Muscle of leg (tissue), 11 donors: ENCODE data around the gene GOLGA3. TPM values are rescaled to one million over a fixed set of nuclear protein-coding genes. Genes with fewer than 3 reads are reported as not detected.
"Not testable (repeated sequence)": the region's sequence is repeated elsewhere in the genome, so short reads cannot be mapped to it uniquely, and the experiment has no call there.

Source experiments
- DNase-seq: peaks from one replicate; pipeline ENCODE4 v3.0.0; 2013
- H3K27ac ChIP-seq: one replicate; pipeline ENCODE4 v1.5.1; 2013; ENCODE audit warnings: mild to moderate bottlenecking, low read length, control low read depth
- H3K27me3 ChIP-seq: one replicate; pipeline ENCODE4 v1.6.1; 2013; ENCODE audit warnings: low read length; ENCODE audit not compliant: control insufficient read depth, insufficient read depth
- H3K36me3 ChIP-seq: one replicate; pipeline ENCODE4 v1.6.1; 2013; ENCODE audit warnings: low read length; ENCODE audit not compliant: control insufficient read depth, insufficient read depth
- H3K4me1 ChIP-seq: one replicate; pipeline ENCODE4 v1.6.1; 2013; ENCODE audit warnings: low read length; ENCODE audit not compliant: control insufficient read depth, insufficient read depth
- H3K4me3 ChIP-seq: one replicate; pipeline ENCODE4 v1.5.1; 2013; ENCODE audit warnings: low read length, control low read depth
- H3K9me3 ChIP-seq: replicated peaks from 2 replicates; pipeline ENCODE4 v1.6.1; 2013; ENCODE audit warnings: low read depth, low read length; ENCODE audit not compliant: control insufficient read depth
- WGBS: methylation state at CpG from one replicate; pipeline ENCODE4 v1.1.5; 2013; ENCODE audit warnings: missing lambda C conversion rate; ENCODE audit not compliant: insufficient coverage; 5-methylcytosine and 5-hydroxymethylcytosine counted together
- polyA plus RNA-seq, 8 donors: library from polyadenylated mRNA; unstranded; fragments of 120-200 nt; gene quantifications; one replicate each; pipeline versions ENCODE4 v1.2.1 to v1.2.3, GENCODE V29; 2013; ENCODE audit warnings: inconsistent platforms in 1 of 8, low replicate concordance in 1 of 8; ENCODE audit not compliant: insufficient read length in 8 of 8, insufficient read depth in 1 of 8
- total RNA-seq: library from RNA; stranded (reverse); fragments of 120-200 nt; gene quantifications from one replicate; pipeline ENCODE4 v1.2.4, GENCODE V29; 2013

Gene GOLGA3
- total and polyA plus RNA-seq, 9 donors = 31.3 to 57.9 (median 41.3) TPM

DNA sequence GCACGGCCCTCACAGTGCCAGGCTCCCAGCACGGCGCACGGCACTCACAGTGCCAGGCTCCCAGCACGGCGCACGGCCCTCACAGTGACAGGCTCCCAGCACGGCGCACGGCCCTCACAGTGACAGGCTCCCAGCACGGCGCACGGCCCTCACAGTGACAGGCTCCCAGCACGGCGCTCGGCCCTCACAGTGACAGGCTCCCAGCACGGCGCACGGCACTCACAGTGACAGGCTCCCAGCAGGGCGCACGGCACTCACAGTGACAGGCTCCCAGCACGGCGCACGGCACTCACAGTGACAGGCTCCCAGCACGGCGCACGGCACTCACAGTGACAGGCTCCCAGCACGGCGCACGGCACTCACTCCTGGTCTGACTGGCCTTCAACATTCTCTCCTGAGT, 7.6 kb upstream of the GOLGA3 start:
- Histone ChIP-seq H3K4me1 (peaks cover 21% of the 10 kb centered on the region), H3K36me3 (peaks cover 20% of the 10 kb centered on the region)
- not testable (repeated sequence) for H3K27me3 ChIP-seq, H3K27ac ChIP-seq, H3K9me3 ChIP-seq, H3K4me3 ChIP-seq, DNase-seq
- whole genome bisulfite sequencing = 86% methylated on average over 26 of the region's 30 CpGs

DNA sequence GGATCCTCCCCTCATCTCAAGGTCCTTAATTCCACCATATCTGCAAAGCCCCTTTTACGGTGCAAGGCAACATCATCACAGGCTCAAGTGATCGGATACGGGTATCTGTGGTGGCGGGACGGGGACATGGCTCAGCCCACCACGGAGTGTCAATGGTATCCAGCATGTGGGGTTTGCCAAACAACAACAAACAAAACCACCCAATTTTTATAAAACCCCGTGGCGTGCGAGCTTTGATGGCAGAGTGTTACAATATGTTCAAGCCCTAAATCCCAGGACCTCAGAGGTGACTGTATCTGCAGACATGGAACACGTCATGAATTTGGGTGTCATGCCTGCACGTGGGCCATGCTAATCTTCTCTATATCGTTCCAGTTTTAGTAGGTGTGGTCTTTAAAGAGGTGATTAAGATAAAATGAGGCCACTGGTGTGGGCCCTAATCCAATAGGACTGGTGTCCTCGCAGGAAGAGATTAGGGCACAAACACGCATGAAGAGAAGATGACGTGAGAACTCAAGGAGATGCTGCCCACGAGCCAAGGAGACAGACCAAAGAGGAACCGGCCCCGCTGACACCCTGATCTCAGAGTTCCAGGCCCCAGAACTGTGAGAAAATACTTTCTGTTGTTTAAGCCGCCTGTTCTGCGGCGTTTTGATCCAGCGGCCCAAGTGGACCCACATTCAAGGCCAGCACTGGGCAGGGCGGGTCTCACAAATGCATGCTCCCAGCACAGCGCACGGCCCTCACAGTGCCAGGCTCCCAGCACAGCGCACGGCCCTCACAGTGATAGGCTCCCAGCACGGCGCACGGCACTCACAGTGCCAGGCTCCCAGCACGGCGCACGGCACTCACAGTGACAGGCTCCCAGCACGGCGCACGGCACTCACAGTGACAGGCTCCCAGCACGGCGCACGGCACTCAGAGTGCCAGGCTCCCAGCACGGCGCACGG, 6.7 kb upstream of the GOLGA3 start:
- H3K4me1 ChIP-seq = peaks cover 21% of the 10 kb centered on the region
- H3K27me3 ChIP-seq = no peaks in the 10 kb centered on the region
- no peaks in the 10 kb centered on the region for H3K9me3 ChIP-seq
- no peak overlapping the region for H3K27ac ChIP-seq
- peaks cover 11% of the 10 kb centered on the region for H3K36me3 ChIP-seq
- WGBS = 91% methylated on average over 22 of the region's 42 CpGs
- no peak overlapping the region for H3K4me3 ChIP-seq
- no peak for DNase-seq

DNA sequence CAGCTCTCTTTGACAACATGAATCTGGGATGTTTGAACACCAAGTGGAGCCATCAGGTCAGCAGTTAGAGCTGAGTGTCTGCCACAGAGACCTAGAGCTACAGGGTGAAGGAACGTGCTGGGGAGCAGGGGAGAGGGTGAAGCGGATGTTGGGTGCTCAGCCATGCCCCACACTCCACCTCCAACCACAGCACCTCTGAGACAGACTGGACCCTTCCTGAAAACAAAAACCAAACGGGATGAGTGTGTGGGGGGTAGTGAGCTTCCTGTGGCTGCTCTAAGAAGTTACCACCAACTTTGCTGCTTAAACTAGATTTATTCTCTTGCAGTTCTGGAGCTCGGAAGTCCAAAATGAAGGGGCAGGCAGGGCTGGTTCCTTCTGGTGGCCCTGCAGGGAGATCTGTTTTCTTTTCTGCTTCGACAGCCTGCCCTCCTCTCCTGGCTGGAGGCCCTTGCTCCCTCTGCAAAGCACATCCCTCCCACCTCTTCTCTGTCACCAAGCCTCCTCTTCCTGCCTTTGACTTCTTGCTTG, 5.6 kb upstream of the GOLGA3 start:
- Histone ChIP-seq H3K4me1 (peaks cover 22% of the 10 kb centered on the region), H3K27me3 (no peaks in the 10 kb centered on the region), H3K4me3 (no peak overlapping the region), H3K36me3 (peaks cover 6% of the 10 kb centered on the region), H3K9me3 (no peaks in the 10 kb centered on the region), H3K27ac (no peak overlapping the region)
- 71% methylated on average over 1 of the region's 5 CpGs for WGBS
- no peak for DNase-seq

DNA sequence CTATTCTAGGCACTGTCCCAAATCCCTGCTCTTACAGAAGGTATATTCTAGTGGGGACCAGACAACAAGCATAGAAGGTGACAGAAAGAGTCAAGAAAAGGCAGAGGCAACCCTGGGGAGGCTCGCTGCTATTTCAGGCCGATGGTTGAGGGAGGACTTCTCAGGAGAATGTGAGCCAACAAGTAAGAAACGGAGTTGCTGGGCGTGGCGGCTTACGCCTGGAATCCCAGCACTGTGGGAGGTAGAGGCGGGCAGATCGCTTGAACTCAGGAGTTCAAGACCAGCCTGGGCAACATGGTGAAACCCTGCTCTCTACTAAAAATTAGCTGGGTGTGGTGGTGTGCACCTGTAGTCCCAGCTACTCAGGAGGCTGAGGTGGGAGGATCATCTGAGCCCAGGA, 4.7 kb upstream of the GOLGA3 start:
- 90% methylated on average over 7 of the region's 8 CpGs for WGBS
- Histone ChIP-seq H3K36me3 (peaks cover 6% of the 10 kb centered on the region), H3K4me3 (no peak overlapping the region), H3K9me3 (no peaks in the 10 kb centered on the region), H3K4me1 (peaks cover 18% of the 10 kb centered on the region), H3K27ac (no peak overlapping the region), H3K27me3 (no peaks in the 10 kb centered on the region)
- no peak for DNase-seq

DNA sequence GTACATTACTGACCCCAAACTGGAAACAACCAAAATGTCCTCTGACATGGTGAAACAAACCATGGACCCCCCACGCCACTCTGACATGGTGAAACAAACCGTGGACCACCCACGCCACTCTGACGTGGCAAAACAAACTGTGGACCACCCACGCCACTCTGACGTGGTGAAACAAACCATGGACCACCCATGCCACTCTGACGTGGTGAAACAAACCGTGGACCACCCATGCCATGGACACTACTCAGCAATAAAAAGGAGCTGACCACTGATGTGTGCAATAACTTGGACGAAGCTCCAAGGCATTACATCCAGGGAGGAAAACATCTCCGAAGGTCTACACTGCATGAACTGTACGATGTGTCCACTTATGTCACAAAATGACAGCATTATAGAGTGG, 3.1 kb upstream of the GOLGA3 start:
- Histone ChIP-seq H3K27me3 (no peaks in the 10 kb centered on the region), H3K9me3 (no peaks in the 10 kb centered on the region), H3K27ac (no peak overlapping the region), H3K4me1 (peaks cover 16% of the 10 kb centered on the region), H3K4me3 (no peak overlapping the region), H3K36me3 (peaks cover 11% of the 10 kb centered on the region)
- 85% methylated on average over 11 of the region's 11 CpGs for WGBS
- no peak for DNase-seq

DNA sequence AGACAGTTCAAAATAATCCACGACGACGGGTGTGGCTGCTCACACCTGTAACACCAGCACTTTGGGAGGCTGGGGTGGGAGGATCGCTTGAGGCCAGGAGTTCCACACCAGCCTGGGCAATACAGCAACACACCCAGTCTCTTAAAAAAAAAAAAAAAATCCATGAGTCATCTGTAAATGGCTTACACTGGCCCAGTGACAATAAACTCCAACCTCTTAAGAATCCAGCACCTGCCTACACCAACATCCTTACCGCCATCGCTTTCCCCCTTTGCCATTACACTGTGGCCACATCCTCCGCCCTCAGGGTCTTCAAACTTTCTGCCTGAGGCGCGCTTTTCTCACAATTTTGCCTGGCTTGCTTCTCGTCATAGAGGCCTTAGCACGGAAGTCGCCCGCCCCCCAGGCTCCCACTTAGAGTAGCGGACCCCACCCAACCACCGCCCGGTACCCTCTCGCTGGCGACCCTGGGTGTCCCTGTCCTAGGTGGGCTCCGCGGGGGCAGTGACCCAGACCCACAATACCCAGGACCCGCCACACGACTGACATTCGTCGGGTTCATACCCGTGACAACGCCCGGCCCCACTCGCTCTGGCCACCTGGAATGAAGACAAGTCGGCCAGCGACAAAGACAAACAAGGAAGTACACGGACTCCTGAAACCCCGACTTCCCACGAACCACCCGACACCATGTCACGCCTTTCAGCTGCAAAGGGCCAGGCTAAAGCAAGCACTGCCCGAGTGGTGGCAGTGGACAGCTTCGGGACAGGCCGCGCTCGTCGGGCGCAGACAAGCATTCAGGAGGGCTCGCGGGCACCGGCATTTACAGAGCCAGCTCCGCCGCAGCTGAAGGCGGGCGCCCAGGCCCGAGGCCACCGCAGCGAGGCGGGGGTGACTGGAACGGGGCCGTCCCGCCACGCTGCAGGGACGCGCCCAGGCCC, 636 bp downstream of the GOLGA3 start:
- Histone ChIP-seq H3K27ac (peak overlapping the region; percentile 81), H3K4me3 (peak overlapping the region; percentile 90), H3K27me3 (no peaks in the 10 kb centered on the region), H3K9me3 (no peaks in the 10 kb centered on the region), H3K36me3 (peaks cover 36% of the 10 kb centered on the region), H3K4me1 (peaks cover 23% of the 10 kb centered on the region)
- DNase-seq = peak; percentile 46
- WGBS = 4% methylated on average over 51 of the region's 59 CpGs

DNA sequence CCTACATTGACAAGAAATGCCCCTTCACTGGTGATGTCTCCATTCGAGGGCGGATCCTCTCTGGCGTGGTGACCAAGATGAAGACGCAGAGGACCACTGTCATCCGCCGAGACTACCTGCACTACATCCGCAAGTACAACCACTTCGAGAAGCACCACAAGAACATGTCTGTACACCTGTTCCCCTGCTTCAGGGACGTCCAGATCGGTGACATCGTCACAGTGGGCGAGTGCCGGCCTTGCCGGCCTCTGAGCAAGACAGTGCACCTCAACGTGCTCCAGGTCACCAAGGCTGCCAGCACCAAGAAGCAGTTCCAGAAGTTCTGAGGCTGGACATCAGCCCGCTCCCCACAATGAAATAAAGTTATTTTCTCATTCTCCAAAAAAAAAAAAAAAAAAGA, 2.8 kb downstream of the GOLGA3 start:
- 90% methylated on average over 14 of the region's 16 CpGs for WGBS
- Histone ChIP-seq H3K4me1 (peaks cover 23% of the 10 kb centered on the region), H3K27ac (no peak overlapping the region), H3K4me3 (no peak overlapping the region), H3K36me3 (peaks cover 48% of the 10 kb centered on the region), H3K9me3 (no peaks in the 10 kb centered on the region), H3K27me3 (no peaks in the 10 kb centered on the region)
- no peak for DNase-seq

DNA sequence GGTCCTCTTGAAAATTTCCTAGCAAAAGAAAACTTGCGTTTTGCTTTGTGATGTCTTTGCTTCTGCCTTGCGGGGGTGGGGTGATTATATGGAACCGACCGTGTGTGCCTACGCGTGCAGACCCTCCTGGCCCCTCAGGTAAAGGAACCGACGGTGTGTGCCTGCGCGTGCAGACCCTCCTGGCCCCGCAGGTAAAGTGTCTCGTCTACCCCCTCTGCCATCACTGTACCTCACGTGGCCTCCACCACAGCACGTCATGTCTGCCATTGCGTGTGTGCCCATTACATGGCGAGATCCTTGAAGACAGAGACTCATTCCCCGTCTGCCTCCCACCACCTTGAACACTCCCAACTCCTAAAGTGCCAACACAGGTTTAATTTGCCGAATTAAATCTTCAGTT, 3.6 kb downstream of the GOLGA3 start:
- H3K27me3 ChIP-seq = no peaks in the 10 kb centered on the region
- peaks cover 55% of the 10 kb centered on the region for H3K36me3 ChIP-seq
- no peak overlapping the region for H3K27ac ChIP-seq
- no peak for DNase-seq
- no peaks in the 10 kb centered on the region for H3K9me3 ChIP-seq
- WGBS = 83% methylated on average over 15 of the region's 18 CpGs
- H3K4me3 ChIP-seq = no peak overlapping the region
- H3K4me1 ChIP-seq = peaks cover 23% of the 10 kb centered on the region

DNA sequence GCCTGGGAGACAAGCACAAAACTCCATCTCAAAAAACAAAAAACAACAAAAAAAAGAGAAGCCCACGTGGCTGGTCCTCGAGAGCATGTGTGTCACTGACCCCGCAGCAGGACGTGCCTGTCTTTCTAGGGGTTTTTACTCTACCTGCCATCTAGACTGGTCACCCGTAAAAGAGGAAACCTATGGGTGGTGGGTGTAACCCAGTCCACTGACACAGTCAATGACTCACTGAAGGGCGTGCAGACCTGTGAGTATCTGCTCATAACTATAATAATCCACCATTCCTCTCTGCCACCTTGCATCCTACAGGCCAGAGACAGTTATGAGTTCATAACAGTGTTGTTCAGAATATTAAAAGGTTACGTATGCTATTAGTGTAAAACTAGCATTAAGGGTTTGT, 4.6 kb downstream of the GOLGA3 start:
- no peak overlapping the region for H3K4me3 ChIP-seq
- no peak overlapping the region for H3K27ac ChIP-seq
- no peak for DNase-seq
- H3K9me3 ChIP-seq = no peaks in the 10 kb centered on the region
- peaks cover 65% of the 10 kb centered on the region for H3K36me3 ChIP-seq
- H3K4me1 ChIP-seq = peaks cover 20% of the 10 kb centered on the region
- WGBS = no CpG with 5 or more reads among the region's 7 CpGs
- no peaks in the 10 kb centered on the region for H3K27me3 ChIP-seq

DNA sequence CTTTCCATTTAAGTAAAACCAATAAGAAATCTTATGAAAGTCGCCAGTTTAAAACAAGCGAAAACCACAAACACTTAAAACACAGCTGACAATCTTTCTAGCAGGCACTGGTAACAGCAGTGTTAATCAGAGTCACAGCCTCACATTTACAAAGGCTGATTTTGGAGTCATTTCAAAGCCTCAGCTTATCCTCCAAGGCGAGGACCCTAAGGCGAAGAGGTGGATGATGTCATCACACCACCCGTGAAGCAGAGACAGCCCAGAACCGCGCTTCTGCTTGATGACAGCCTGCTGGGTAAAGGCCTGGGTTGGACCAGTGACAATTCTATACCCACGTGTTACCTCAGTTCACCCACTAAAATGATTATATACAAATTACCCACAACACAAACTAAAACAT, 10.1 kb downstream of the GOLGA3 start:
- Histone ChIP-seq H3K9me3 (no peaks in the 10 kb centered on the region), H3K36me3 (peaks cover 71% of the 10 kb centered on the region), H3K27me3 (no peaks in the 10 kb centered on the region), H3K4me1 (no peaks in the 10 kb centered on the region), H3K4me3 (no peak overlapping the region), H3K27ac (no peak overlapping the region)
- WGBS = 98% methylated on average over 7 of the region's 8 CpGs
- DNase-seq = no peak
